H1 (cell line): ENCODE measurements around the gene ARID3B. TPM values are rescaled to one million over a fixed set of nuclear protein-coding genes. Genes with fewer than 3 reads are reported as not detected.

Experiments used
- KDM5A ChIP-seq: fragments of 200-600 bp; IDR thresholded peaks from 2 replicates; pipeline ENCODE4 v1.7.1; 2012; ENCODE audit warnings: mild to moderate bottlenecking, low read length, inconsistent platforms, mixed read lengths
- ZNF274 ChIP-seq: IDR thresholded peaks from 2 replicates; pipeline ENCODE4 v1.7.0; 2012; ENCODE audit warnings: low read length, borderline replicate concordance; ENCODE audit errors: extremely low read depth
- polyA plus RNA-seq, 7 experiments: library from polyadenylated mRNA; depleted of rRNA in 3 of 7; stranded (reverse) in 5 of 7; unstranded in 2 of 7; fragments of >200 nt in 5 of 7; fragments of 200-250 nt in 2 of 7; gene quantifications; 1 replicate in 5 of 7; 2 replicates in 1 of 7; 4 replicates in 1 of 7; pipeline versions ENCODE4 v1.2.1 to v1.2.3, GENCODE V29; 2011 to 2013; ENCODE audit warnings: missing spikeins in 2 of 7, mixed read lengths in 2 of 7
- total RNA-seq: library from RNA; stranded (reverse); fragmentation: NEBNext Ultra II Directional; extraction: Animal tissue kit (Norgen Biotek cat#: 25700); gene quantifications from 2 replicates; pipeline ENCODE4 v1.2.1, GENCODE V29; 2021

The ARID3B gene
- total and polyA plus RNA-seq, 2 of the 8 experiments (the other 6 are each of a cell fraction or from before 2014, with no cell fraction given), result 81.0 to 115 TPM

GRCh38 chr15:74620636-74621545, 79.9 kb downstream of the ARID3B start (continued):
- no peak; the same call in 1 of the 2 replicates for TF ChIP-seq KDM5A
- no peak for TF ChIP-seq ZNF274
